Stimulated activated CD4-positive, alpha-beta T cell treated with anti-CD3 and anti-CD28 coated beads, Interleukin-2, amount 100 ng/mL, for 48 hours (primary cell): ENCODE data around the gene HDAC4.

Experiments
- DNase-seq, 2 donors: peaks; one replicate each; pipeline ENCODE4 v3.0.0-alpha.2; 2020

HDAC4 gene

GRCh38 chr2:239094867-239095266 is 306.0 kb downstream of the HDAC4 start:
- DNase-seq = no peak

- no peak for DNase-seq
These were observed 306.9 kb downstream of the HDAC4 start for GRCh38 chr2:239093952-239094351.

GRCh38 chr2:239093542-239093941 is 307.3 kb downstream of the HDAC4 start:
- DNase-seq = no peak

GRCh38 chr2:239092571-239093294 is 308.1 kb downstream of the HDAC4 start:
- DNase-seq = no peak

- DNase-seq = no peak
These were observed 310.9 kb downstream of the HDAC4 start for GRCh38 chr2:239089884-239090283.

- no peak for DNase-seq
These were observed 313.6 kb downstream of the HDAC4 start for GRCh38 chr2:239087046-239087710.

- DNase-seq = no peak
These were observed 314.3 kb downstream of the HDAC4 start for GRCh38 chr2:239086325-239087020.

GRCh38 chr2:239085201-239085992 is 315.4 kb downstream of the HDAC4 start:
- DNase-seq = no peak

- no peak for DNase-seq
These were observed 316.8 kb downstream of the HDAC4 start for GRCh38 chr2:239084007-239084406.

- no peak for DNase-seq
These were observed 318.4 kb downstream of the HDAC4 start for GRCh38 chr2:239082425-239082824.

- DNase-seq = no peak
These were observed 319.2 kb downstream of the HDAC4 start for GRCh38 chr2:239081622-239082021.

GRCh38 chr2:239081046-239081445 is 319.8 kb downstream of the HDAC4 start:
- no peak for DNase-seq

GRCh38 chr2:239079671-239080294 is 321.0 kb downstream of the HDAC4 start:
- no peak for DNase-seq

- DNase-seq = no peak
These were observed 322.5 kb downstream of the HDAC4 start for GRCh38 chr2:239078128-239078924.

- no peak for DNase-seq
These were observed 323.6 kb downstream of the HDAC4 start for GRCh38 chr2:239077260-239077659.

GRCh38 chr2:239075918-239076758 is 324.7 kb downstream of the HDAC4 start:
- no peak for DNase-seq

- DNase-seq = no peak
These were observed 326.9 kb downstream of the HDAC4 start for GRCh38 chr2:239073745-239074530.

GRCh38 chr2:239073270-239073669 is 327.6 kb downstream of the HDAC4 start:
- no peak for DNase-seq

- DNase-seq = no peak
These were observed 328.0 kb downstream of the HDAC4 start for GRCh38 chr2:239072786-239073185.

GRCh38 chr2:239070466-239070865 is 330.4 kb downstream of the HDAC4 start:
- no peak for DNase-seq
